GM12873 (cell line): ENCODE measurements around the gene S1PR4.

Experiments used
- CTCF ChIP-seq: IDR thresholded peaks from 2 replicates; pipeline ENCODE4 v1.5.1; 2012; ENCODE audit warnings: low read depth, mild to moderate bottlenecking, moderate library complexity, low read length, control low read depth; ENCODE audit not compliant: insufficient read depth; ENCODE audit errors: missing control alignments

Gene S1PR4

GRCh38 chr19:3206216-3206953 lies 27.8 kb downstream of the S1PR4 start:
- TF ChIP-seq CTCF, result no peak

- no peak for TF ChIP-seq CTCF
Observed at GRCh38 chr19:3207461-3208242, 29.1 kb downstream of the S1PR4 start.

GRCh38 chr19:3208317-3209207 lies 30.0 kb downstream of the S1PR4 start:
- no peak for TF ChIP-seq CTCF

- peak; percentile 91 for TF ChIP-seq CTCF
Observed at GRCh38 chr19:3210347-3211017, 31.9 kb downstream of the S1PR4 start.

GRCh38 chr19:3211191-3211590 lies 32.6 kb downstream of the S1PR4 start:
- TF ChIP-seq CTCF, result no peak

GRCh38 chr19:3213159-3213558 lies 34.6 kb downstream of the S1PR4 start:
- TF ChIP-seq CTCF, result no peak
